ENCODE data around the gene PADI3. TPM values are rescaled to one million over a fixed set of nuclear protein-coding genes. Genes with fewer than 3 reads are reported as not detected.

PADI3 gene
- total RNA-seq, 1 donor: not detected

- no peaks in the 10 kb centered on the region for H3K9me3 ChIP-seq (ENCODE audit: low read depth, low read length)
- no peak overlapping the region for H3K4me3 ChIP-seq (ENCODE audit: low read length)
- H3K4me1 ChIP-seq (ENCODE audit: insufficient read depth, low read length): peaks cover 58% of the 10 kb centered on the region
- H3K27me3 ChIP-seq (ENCODE audit: insufficient read depth, low read length): no peaks in the 10 kb centered on the region
Observed at GRCh38 chr1:17287130-17287776, 38.4 kb downstream of the PADI3 start.

- Histone ChIP-seq H3K4me1 (ENCODE audit: insufficient read depth, low read length) (peaks cover 34% of the 10 kb centered on the region), H3K27me3 (ENCODE audit: insufficient read depth, low read length) (peaks cover 2% of the 10 kb centered on the region), H3K9me3 (ENCODE audit: low read depth, low read length) (no peaks in the 10 kb centered on the region), H3K4me3 (ENCODE audit: low read length) (no peak overlapping the region)
Observed at GRCh38 chr1:17289721-17290120, 40.8 kb downstream of the PADI3 start.

GRCh38 chr1:17290553-17290952 lies 41.7 kb downstream of the PADI3 start:
- H3K4me1 ChIP-seq (ENCODE audit: insufficient read depth, low read length): peaks cover 26% of the 10 kb centered on the region
- no peaks in the 10 kb centered on the region for H3K9me3 ChIP-seq (ENCODE audit: low read depth, low read length)
- peaks cover 2% of the 10 kb centered on the region for H3K27me3 ChIP-seq (ENCODE audit: insufficient read depth, low read length)
- no peak overlapping the region for H3K4me3 ChIP-seq (ENCODE audit: low read length)

GRCh38 chr1:17292299-17293160 lies 43.6 kb downstream of the PADI3 start:
- Histone ChIP-seq H3K4me1 (ENCODE audit: insufficient read depth, low read length) (peaks cover 6% of the 10 kb centered on the region), H3K4me3 (ENCODE audit: low read length) (no peak overlapping the region), H3K9me3 (ENCODE audit: low read depth, low read length) (no peaks in the 10 kb centered on the region), H3K27me3 (ENCODE audit: insufficient read depth, low read length) (peaks cover 2% of the 10 kb centered on the region)

GRCh38 chr1:17293681-17294425 lies 45.0 kb downstream of the PADI3 start:
- no peaks in the 10 kb centered on the region for H3K4me1 ChIP-seq (ENCODE audit: insufficient read depth, low read length)
- no peak overlapping the region for H3K4me3 ChIP-seq (ENCODE audit: low read length)
- peaks cover 2% of the 10 kb centered on the region for H3K27me3 ChIP-seq (ENCODE audit: insufficient read depth, low read length)
- H3K9me3 ChIP-seq (ENCODE audit: low read depth, low read length): no peaks in the 10 kb centered on the region

- Histone ChIP-seq H3K4me3 (ENCODE audit: low read length) (no peak overlapping the region), H3K27me3 (ENCODE audit: insufficient read depth, low read length) (peaks cover 2% of the 10 kb centered on the region), H3K9me3 (ENCODE audit: low read depth, low read length) (no peaks in the 10 kb centered on the region), H3K4me1 (ENCODE audit: insufficient read depth, low read length) (no peaks in the 10 kb centered on the region)
Observed at GRCh38 chr1:17295292-17295691, 46.4 kb downstream of the PADI3 start.

GRCh38 chr1:17296086-17296485 lies 47.2 kb downstream of the PADI3 start:
- H3K9me3 ChIP-seq (ENCODE audit: low read depth, low read length): no peaks in the 10 kb centered on the region
- H3K4me3 ChIP-seq (ENCODE audit: low read length): no peak overlapping the region
- H3K4me1 ChIP-seq (ENCODE audit: insufficient read depth, low read length): no peaks in the 10 kb centered on the region
- H3K27me3 ChIP-seq (ENCODE audit: insufficient read depth, low read length): peaks cover 2% of the 10 kb centered on the region

- peaks cover 2% of the 10 kb centered on the region for H3K27me3 ChIP-seq (ENCODE audit: insufficient read depth, low read length)
- no peaks in the 10 kb centered on the region for H3K9me3 ChIP-seq (ENCODE audit: low read depth, low read length)
- H3K4me1 ChIP-seq (ENCODE audit: insufficient read depth, low read length): peaks cover 5% of the 10 kb centered on the region
- H3K4me3 ChIP-seq (ENCODE audit: low read length): no peak overlapping the region
Observed at GRCh38 chr1:17297991-17298390, 49.1 kb downstream of the PADI3 start.

- H3K9me3 ChIP-seq (ENCODE audit: low read depth, low read length): no peaks in the 10 kb centered on the region
- no peak overlapping the region for H3K4me3 ChIP-seq (ENCODE audit: low read length)
- peaks cover 43% of the 10 kb centered on the region for H3K4me1 ChIP-seq (ENCODE audit: insufficient read depth, low read length)
- no peaks in the 10 kb centered on the region for H3K27me3 ChIP-seq (ENCODE audit: insufficient read depth, low read length)
Observed at GRCh38 chr1:17301767-17302166, 52.9 kb downstream of the PADI3 start.

GRCh38 chr1:17304151-17304825 lies 55.4 kb downstream of the PADI3 start:
- H3K9me3 ChIP-seq (ENCODE audit: low read depth, low read length): no peaks in the 10 kb centered on the region
- H3K4me3 ChIP-seq (ENCODE audit: low read length): no peak overlapping the region
- no peaks in the 10 kb centered on the region for H3K27me3 ChIP-seq (ENCODE audit: insufficient read depth, low read length)
- H3K4me1 ChIP-seq (ENCODE audit: insufficient read depth, low read length): peaks cover 68% of the 10 kb centered on the region

GRCh38 chr1:17304826-17305175 lies 55.9 kb downstream of the PADI3 start:
- H3K9me3 ChIP-seq (ENCODE audit: low read depth, low read length): no peaks in the 10 kb centered on the region
- H3K27me3 ChIP-seq (ENCODE audit: insufficient read depth, low read length): no peaks in the 10 kb centered on the region
- no peak overlapping the region for H3K4me3 ChIP-seq (ENCODE audit: low read length)
- peaks cover 73% of the 10 kb centered on the region for H3K4me1 ChIP-seq (ENCODE audit: insufficient read depth, low read length)

GRCh38 chr1:17305576-17306095 lies 56.7 kb downstream of the PADI3 start:
- Histone ChIP-seq H3K9me3 (ENCODE audit: low read depth, low read length) (no peaks in the 10 kb centered on the region), H3K4me3 (ENCODE audit: low read length) (no peak overlapping the region), H3K4me1 (ENCODE audit: insufficient read depth, low read length) (peaks cover 81% of the 10 kb centered on the region), H3K27me3 (ENCODE audit: insufficient read depth, low read length) (no peaks in the 10 kb centered on the region)

- Histone ChIP-seq H3K4me1 (ENCODE audit: insufficient read depth, low read length) (peaks cover 88% of the 10 kb centered on the region), H3K9me3 (ENCODE audit: low read depth, low read length) (no peaks in the 10 kb centered on the region), H3K4me3 (ENCODE audit: low read length) (no peak overlapping the region), H3K27me3 (ENCODE audit: insufficient read depth, low read length) (no peaks in the 10 kb centered on the region)
Observed at GRCh38 chr1:17306407-17306806, 57.5 kb downstream of the PADI3 start.

GRCh38 chr1:17306921-17307320 lies 58.0 kb downstream of the PADI3 start:
- no peaks in the 10 kb centered on the region for H3K9me3 ChIP-seq (ENCODE audit: low read depth, low read length)
- no peaks in the 10 kb centered on the region for H3K27me3 ChIP-seq (ENCODE audit: insufficient read depth, low read length)
- H3K4me1 ChIP-seq (ENCODE audit: insufficient read depth, low read length): peaks cover 94% of the 10 kb centered on the region
- no peak overlapping the region for H3K4me3 ChIP-seq (ENCODE audit: low read length)

Measured in mononuclear cell (primary cell).